VCaP (cell line): Measurements from ENCODE around the gene PDF.
A peak's percentile ranks its signal among the peaks of the same experiment; 100 is the strongest.

Experiments used
- H3K27ac ChIP-seq: fragments of 450-650 bp; 2 replicates; pipeline ENCODE4 v1.5.1; 2017
- CTCF ChIP-seq: fragments of 450-650 bp; conservative IDR thresholded peaks from 2 replicates; pipeline ENCODE4 v1.5.1; 2017; ENCODE audit warnings: mild to moderate bottlenecking, moderate library complexity

Gene PDF

GRCh38 chr16:69286941-69287713 is 43.3 kb downstream of the PDF start:
- TF ChIP-seq CTCF, result peak; percentile 71
- H3K27ac ChIP-seq, result no peak overlapping the region

DNA sequence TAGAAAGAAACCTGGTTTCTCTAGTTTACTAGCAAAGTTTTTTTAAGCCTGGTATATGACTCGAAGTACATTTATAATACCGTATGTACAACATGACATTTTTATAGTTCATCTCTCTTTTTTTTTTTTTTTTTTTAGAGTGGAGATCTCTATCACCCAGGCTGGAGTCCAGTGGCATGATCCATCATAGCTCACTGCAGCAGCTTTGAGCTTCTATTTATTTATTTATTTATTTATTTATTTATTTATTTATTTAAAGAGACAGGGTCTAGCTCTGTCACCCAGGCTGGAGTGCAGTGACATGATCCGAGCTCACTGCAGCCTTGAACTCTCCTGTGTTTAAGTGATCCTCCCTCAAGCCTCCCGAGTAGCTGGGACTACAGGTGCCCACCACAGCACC is 45.1 kb downstream of the PDF start:
- H3K27ac ChIP-seq, result no peak overlapping the region
- no peak for TF ChIP-seq CTCF

DNA sequence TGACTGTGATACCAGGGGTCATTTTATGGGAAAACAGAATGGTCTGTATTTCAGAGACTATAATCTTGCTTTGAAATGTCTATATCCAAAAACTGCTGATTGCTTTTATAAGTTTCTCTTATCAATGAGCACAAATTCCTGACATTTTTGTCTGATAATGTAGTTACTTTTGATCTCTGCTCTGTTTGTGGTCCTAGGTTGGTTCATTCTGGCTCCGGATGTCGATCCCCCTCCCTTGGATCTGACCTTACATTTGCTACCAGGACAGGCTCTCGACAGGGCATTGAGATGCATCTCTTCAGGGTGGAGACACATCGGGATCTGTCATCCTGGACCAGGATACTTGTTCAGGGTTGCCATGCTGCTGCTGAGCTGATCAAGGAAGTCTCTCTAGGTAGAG is 46.5 kb downstream of the PDF start:
- no peak for TF ChIP-seq CTCF
- no peak overlapping the region for H3K27ac ChIP-seq

DNA sequence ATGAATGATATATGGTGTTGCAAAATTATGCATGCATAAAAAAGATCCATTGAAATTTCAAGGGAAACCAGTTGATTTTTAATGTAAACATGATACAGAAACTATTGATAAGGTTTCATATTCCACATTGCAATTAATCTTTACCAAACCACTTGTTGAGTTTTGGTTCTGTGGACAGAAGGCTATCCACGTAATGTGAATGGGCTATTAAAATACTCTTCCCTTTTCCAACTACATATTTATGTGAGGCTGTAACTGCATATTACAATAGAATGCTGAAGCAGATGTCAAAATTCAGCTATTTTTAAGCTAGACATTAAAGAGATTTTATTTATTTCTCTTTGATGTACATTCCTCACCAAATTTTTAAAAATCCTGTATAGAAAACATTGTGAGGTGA is 53.0 kb downstream of the PDF start:
- no peak for TF ChIP-seq CTCF
- H3K27ac ChIP-seq, result no peak overlapping the region
